ENCODE measurements around the gene ELAC2. TPM values are rescaled to one million over a fixed set of nuclear protein-coding genes. Genes with fewer than 3 reads are reported as not detected.
"Not testable (repeated sequence)": the region's sequence is repeated elsewhere in the genome, so short reads cannot be mapped to it uniquely, and the experiment has no call there.

ELAC2 gene
- total RNA-seq, 4 donors from 2014 or later, result 56.2 to 143 (median 66.0) TPM

GRCh38 chr17:12983991-12984884 is 33.6 kb downstream of the ELAC2 start:
- TF ChIP-seq EP300 (IDR thresholded peaks at IDR 0.05; ENCODE audit: low read depth) (no peak), POLR2A (IDR thresholded peaks at IDR 0.05) (no peak), POLR2AphosphoS5 (IDR thresholded peaks at IDR 0.05) (no peak)
- TF ChIP-seq, protein P1, sequence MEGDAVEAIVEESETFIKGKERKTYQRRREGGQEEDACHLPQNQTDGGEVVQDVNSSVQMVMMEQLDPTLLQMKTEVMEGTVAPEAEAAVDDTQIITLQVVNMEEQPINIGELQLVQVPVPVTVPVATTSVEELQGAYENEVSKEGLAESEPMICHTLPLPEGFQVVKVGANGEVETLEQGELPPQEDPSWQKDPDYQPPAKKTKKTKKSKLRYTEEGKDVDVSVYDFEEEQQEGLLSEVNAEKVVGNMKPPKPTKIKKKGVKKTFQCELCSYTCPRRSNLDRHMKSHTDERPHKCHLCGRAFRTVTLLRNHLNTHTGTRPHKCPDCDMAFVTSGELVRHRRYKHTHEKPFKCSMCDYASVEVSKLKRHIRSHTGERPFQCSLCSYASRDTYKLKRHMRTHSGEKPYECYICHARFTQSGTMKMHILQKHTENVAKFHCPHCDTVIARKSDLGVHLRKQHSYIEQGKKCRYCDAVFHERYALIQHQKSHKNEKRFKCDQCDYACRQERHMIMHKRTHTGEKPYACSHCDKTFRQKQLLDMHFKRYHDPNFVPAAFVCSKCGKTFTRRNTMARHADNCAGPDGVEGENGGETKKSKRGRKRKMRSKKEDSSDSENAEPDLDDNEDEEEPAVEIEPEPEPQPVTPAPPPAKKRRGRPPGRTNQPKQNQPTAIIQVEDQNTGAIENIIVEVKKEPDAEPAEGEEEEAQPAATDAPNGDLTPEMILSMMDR (IDR thresholded peaks at IDR 0.05), result no peak
- Histone ChIP-seq H3K36me3 (no peaks in the 10 kb centered on the region), H3K27ac (peak overlapping the region; percentile 34 to 66 (median 57)), H3K27me3 (no peaks in the 10 kb centered on the region), H3K4me1 (peaks cover 0 to 5% (median 0%) of the 10 kb centered on the region in 4 donors), H3K4me3 (no peak overlapping the region), H3K9me3 (no peaks in the 10 kb centered on the region)
- 80 to 87% methylated on average over 12 to 21 of the region's 21 CpGs for WGBS, 2 donors (ENCODE audit: low coverage in 1 of 2)
- peak; percentile 19 for DNase-seq
- intact Hi-C loops (cut with DNase I; ENCODE audit: low total_unique reads), result no loop called here
- in situ Hi-C loops (cut with MboI; ENCODE audit: low pct_ligation_motif_present in 1 of 4, low pct_unique_long_range_greater_than_20kb in 1 of 4, low sequenced_read_pairs in 3 of 4), result no loop called here

DNA sequence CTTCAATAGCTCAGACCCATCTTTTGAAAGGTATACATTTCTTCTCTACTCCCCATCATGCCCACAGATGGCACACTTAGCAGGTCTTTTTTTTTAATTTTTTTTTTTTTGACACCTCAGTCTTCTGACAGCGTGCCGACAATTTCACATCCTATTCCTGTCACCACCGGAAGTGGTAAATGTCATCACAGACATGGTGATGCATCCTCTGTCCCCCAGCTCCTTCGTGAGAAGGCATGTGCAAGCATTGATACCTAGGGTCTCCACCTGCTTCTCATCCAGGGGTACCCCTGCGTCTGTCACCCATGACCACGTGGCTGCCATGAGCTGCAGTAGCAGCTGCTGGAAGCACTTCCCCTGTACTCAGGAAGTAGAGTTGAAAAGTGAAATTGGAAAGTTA is 35.6 kb downstream of the ELAC2 start:
- TF ChIP-seq EP300 (IDR thresholded peaks at IDR 0.05; ENCODE audit: low read depth), result no peak
- TF ChIP-seq, protein P1 (IDR thresholded peaks at IDR 0.05), result no peak
- TF ChIP-seq POLR2A (IDR thresholded peaks at IDR 0.05), result no peak
- no peak for TF ChIP-seq POLR2AphosphoS5 (IDR thresholded peaks at IDR 0.05)

DNA sequence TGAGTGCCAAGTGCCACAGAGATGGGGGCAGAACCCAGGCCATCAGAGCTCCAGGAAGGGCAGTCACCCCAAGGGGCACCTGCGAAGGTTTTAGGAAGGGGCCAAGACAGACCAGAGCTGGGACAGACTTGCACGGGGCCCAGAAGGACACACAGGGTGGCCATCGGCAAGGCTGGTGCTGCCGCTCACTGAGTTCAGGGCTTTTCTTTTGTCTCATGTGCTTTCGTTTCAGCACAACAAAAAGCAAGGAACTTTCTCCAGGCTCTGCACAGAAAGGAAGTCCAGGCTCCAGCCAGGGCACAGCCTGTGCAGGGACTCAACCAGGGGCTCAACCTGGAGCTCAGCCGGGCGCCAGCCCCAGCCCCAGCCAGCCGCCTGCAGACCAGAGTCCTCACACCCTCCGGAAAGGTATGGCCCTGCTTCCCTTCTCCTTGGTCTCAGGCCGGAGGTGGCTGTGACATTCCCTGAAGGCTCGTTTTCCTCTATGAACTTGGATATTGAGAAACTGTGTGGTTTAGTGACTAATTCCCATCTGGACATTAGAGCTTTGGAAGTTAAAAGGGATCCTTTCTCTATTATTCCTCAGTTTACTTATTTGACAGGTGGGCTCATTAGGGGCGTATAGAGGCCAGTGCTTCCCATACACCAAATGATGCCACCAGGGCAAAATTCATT is 37.9 kb downstream of the ELAC2 start:
- H3K27ac ChIP-seq, result no peak overlapping the region
- no peak overlapping the region for H3K4me3 ChIP-seq
- peaks cover 0 to 3% (median 0%) of the 10 kb centered on the region in 4 donors for H3K4me1 ChIP-seq
- TF ChIP-seq POLR2A (IDR thresholded peaks at IDR 0.05) (no peak), POLR2AphosphoS5 (IDR thresholded peaks at IDR 0.05) (no peak), EP300 (IDR thresholded peaks at IDR 0.05; ENCODE audit: low read depth) (no peak)
- TF ChIP-seq, protein P1 (IDR thresholded peaks at IDR 0.05), result no peak
- no peaks in the 10 kb centered on the region for H3K9me3 ChIP-seq
- in situ Hi-C loops (cut with MboI; ENCODE audit: low pct_ligation_motif_present in 1 of 4, low pct_unique_long_range_greater_than_20kb in 1 of 4, low sequenced_read_pairs in 3 of 4) (no loop called here), intact Hi-C loops (cut with DNase I; ENCODE audit: low total_unique reads) (no loop called here)
- WGBS, 2 donors (ENCODE audit: low coverage in 1 of 2), result 89 to 94% methylated on average over 3 to 12 of the region's 12 CpGs
- no peaks in the 10 kb centered on the region for H3K36me3 ChIP-seq
- DNase-seq, result no peak
- no peaks in the 10 kb centered on the region for H3K27me3 ChIP-seq

More for the DNA sequence above, 35.6 kb downstream of the ELAC2 start:
- H3K36me3 ChIP-seq, result no peaks in the 10 kb centered on the region
- no peak overlapping the region for H3K4me3 ChIP-seq
- 71 to 86% methylated on average over 5 to 6 of the region's 6 CpGs for WGBS, 2 donors (ENCODE audit: low coverage in 1 of 2)
- DNase-seq, result no peak
- H3K27ac ChIP-seq, result no peak overlapping the region
- no peaks in the 10 kb centered on the region for H3K9me3 ChIP-seq
- H3K27me3 ChIP-seq, result no peaks in the 10 kb centered on the region
- intact Hi-C loops (cut with DNase I; ENCODE audit: low total_unique reads), result no loop called here
- in situ Hi-C loops (cut with MboI; ENCODE audit: low pct_ligation_motif_present in 1 of 4, low pct_unique_long_range_greater_than_20kb in 1 of 4, low sequenced_read_pairs in 3 of 4), result no loop called here
- peaks cover 0 to 5% (median 0%) of the 10 kb centered on the region in 4 donors for H3K4me1 ChIP-seq

DNA sequence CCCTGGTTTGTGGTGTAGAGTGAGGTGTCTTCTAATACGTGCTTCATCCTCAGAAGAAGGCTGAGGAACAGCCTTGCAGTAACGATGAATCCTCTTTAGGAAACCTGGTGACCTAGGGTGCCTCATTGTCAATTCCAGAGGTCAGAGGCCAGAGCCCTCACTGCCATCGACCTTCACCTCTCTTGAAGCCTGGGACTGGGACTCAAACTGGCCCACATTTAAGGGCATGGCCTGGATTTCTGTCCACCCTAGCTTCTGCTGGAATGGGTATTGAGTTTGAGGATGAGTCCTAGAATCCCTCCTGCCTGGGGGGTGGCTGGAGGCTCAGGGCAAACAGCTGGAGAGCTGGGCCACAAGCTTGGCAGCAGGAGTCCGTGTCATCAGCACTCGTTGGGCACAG is 38.6 kb downstream of the ELAC2 start:
- Histone ChIP-seq H3K9me3 (no peaks in the 10 kb centered on the region), H3K4me3 (no peak overlapping the region), H3K27ac (no peak overlapping the region), H3K4me1 (no peaks in the 10 kb centered on the region), H3K36me3 (no peaks in the 10 kb centered on the region), H3K27me3 (no peaks in the 10 kb centered on the region)
- in situ Hi-C loops (cut with MboI; ENCODE audit: low pct_ligation_motif_present in 1 of 4, low pct_unique_long_range_greater_than_20kb in 1 of 4, low sequenced_read_pairs in 3 of 4) (no loop called here), intact Hi-C loops (cut with DNase I; ENCODE audit: low total_unique reads) (no loop called here)
- WGBS, 2 donors (ENCODE audit: low coverage in 1 of 2), result 92 to 100% methylated on average over 1 to 5 of the region's 5 CpGs
- TF ChIP-seq POLR2AphosphoS5 (IDR thresholded peaks at IDR 0.05) (no peak), EP300 (IDR thresholded peaks at IDR 0.05; ENCODE audit: low read depth) (no peak)
- TF ChIP-seq, protein P1 (IDR thresholded peaks at IDR 0.05), result no peak
- no peak for DNase-seq

DNA sequence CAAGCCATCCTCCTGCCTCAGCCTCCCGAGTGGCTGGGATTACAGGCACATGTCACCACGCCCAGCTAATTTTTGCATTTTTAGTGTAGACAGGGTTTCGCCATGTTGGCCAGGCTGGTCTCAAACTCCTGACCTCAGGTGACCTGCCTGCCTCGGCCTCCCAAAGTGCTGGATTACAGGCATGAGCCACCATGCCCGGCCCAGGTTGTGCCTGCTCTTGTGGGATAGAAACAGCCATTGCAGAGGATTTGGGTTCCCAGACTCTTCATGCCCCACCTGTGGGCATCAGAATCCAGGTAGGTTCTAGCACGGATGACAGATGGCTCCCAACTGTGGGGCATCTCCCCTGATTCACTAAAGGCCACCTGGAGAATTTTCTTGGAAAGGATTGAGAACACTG is 39.0 kb downstream of the ELAC2 start:
- H3K36me3 ChIP-seq; H3K9me3 ChIP-seq; H3K4me3 ChIP-seq; H3K27ac ChIP-seq; H3K4me1 ChIP-seq; H3K27me3 ChIP-seq; intact Hi-C loops (cut with DNase I; ENCODE audit: low total_unique reads); DNase-seq; in situ Hi-C loops (cut with MboI; ENCODE audit: low pct_ligation_motif_present in 1 of 4, low pct_unique_long_range_greater_than_20kb in 1 of 4, low sequenced_read_pairs in 3 of 4): not testable (repeated sequence)
- WGBS, 2 donors (ENCODE audit: low coverage in 1 of 2), result 91 to 100% methylated on average over 1 to 6 of the region's 6 CpGs
